Endothelial cell of umbilical vein (primary cell): ENCODE results near the gene GRIN3A. TPM values are rescaled to one million over a fixed set of nuclear protein-coding genes. Genes with fewer than 3 reads are reported as not detected.

Experiments
- BruUV-seq: library from RNA; stranded (reverse); fragments of 400-500 nt; replicated peaks from 2 replicates; lab custom pipeline; 2021; lab: Mats Ljungman, UMichigan
- CTCF ChIA-PET: fragments of 300-600, 350-600 bp; sonication (Branson Sonifier 250); formaldehyde crosslinking; loops from one replicate; lab custom pipeline; 2021; ENCODE audit warnings: antibody characterized with exemption, inconsistent platforms; lab: Charles Lee
- POLR2A ChIA-PET: fragments of 300-600, 350-600 bp; sonication (Branson Sonifier 250); formaldehyde crosslinking; loops from one replicate; lab custom pipeline; 2021; ENCODE audit warnings: antibody characterized with exemption, inconsistent platforms; lab: Charles Lee
- DNase-seq: peaks from one replicate; pipeline ENCODE4 v3.0.0-alpha.2; 2011; ENCODE audit warnings: low read depth, low spot score
- FAIRE-seq: peaks from 2 replicates; lab custom pipeline; 2011; peaks lifted over from hg19 to GRCh38; lab: Jason Lieb, UNC
- H2AFZ ChIP-seq: 2 replicates; pipeline ENCODE4 v1.6.0; 2012; ENCODE audit warnings: low read depth, low read length, control low read depth, inconsistent platforms
- H3K27ac ChIP-seq: 2 replicates; pipeline ENCODE4 v1.5.1; 2011; ENCODE audit warnings: low read depth, mild to moderate bottlenecking, control low read depth, low read length, moderate library complexity; ENCODE audit not compliant: insufficient read depth
- H3K27me3 ChIP-seq, 2 experiments: 2 replicates each; pipeline versions ENCODE4 v1.6.0 to v1.6.1; 2011; ENCODE audit warnings: low read length in 2 of 2, mixed read lengths in 1 of 2; ENCODE audit not compliant: control insufficient read depth in 2 of 2, insufficient read depth in 2 of 2
- H3K36me3 ChIP-seq, 2 experiments: 2 replicates in 1 of 2; 3 replicates in 1 of 2; pipeline ENCODE4 v1.5.1; 2011; ENCODE audit warnings: low read length in 2 of 2, mild to moderate bottlenecking in 1 of 2, moderate library complexity in 1 of 2; ENCODE audit not compliant: control insufficient read depth in 2 of 2, insufficient read depth in 2 of 2; ENCODE audit errors: extremely low read depth in 1 of 2
- H3K4me1 ChIP-seq: 3 replicates; pipeline ENCODE4 v1.5.1; 2011; ENCODE audit warnings: mild to moderate bottlenecking, low read length; ENCODE audit not compliant: control insufficient read depth, insufficient read depth; ENCODE audit errors: extremely low read depth
- H3K4me2 ChIP-seq: 2 replicates; pipeline ENCODE4 v1.6.1; 2011; ENCODE audit warnings: low read length, control low read depth, mixed read lengths; ENCODE audit not compliant: insufficient read depth
- H3K4me3 ChIP-seq, 3 experiments: fragments of 200-600 bp in 1 of 3; sonication (generic), shearing (Covaris generic) in 1 of 3; replicated peaks in 1 of 3; 2 replicates each; pipeline ENCODE4 v1.5.1; 2011 to 2016; ENCODE audit warnings: control low read depth in 3 of 3, low read length in 3 of 3, mild to moderate bottlenecking in 2 of 3, inconsistent platforms in 1 of 3, low read depth in 1 of 3, moderate library complexity in 1 of 3; ENCODE audit not compliant: insufficient read depth in 1 of 3
- H3K79me2 ChIP-seq: 2 replicates; pipeline ENCODE4 v1.6.0; 2012; ENCODE audit warnings: low read length, inconsistent platforms; ENCODE audit not compliant: control insufficient read depth, insufficient read depth
- H3K9ac ChIP-seq: replicated peaks from 2 replicates; pipeline ENCODE3; 2011; ENCODE audit warnings: low read length, control low read depth; ENCODE audit not compliant: insufficient read depth; ENCODE audit errors: extremely low read depth
- H3K9me1 ChIP-seq: replicated peaks from 3 replicates; pipeline ENCODE4 v1.6.0; 2011; ENCODE audit warnings: mild to moderate bottlenecking, low read length; ENCODE audit not compliant: control insufficient read depth, insufficient read depth; ENCODE audit errors: extremely low read depth
- H3K9me3 ChIP-seq: replicated peaks from 2 replicates; pipeline ENCODE4 v1.5.1; 2012; ENCODE audit warnings: low read length, inconsistent platforms; ENCODE audit not compliant: control insufficient read depth, insufficient read depth
- H4K20me1 ChIP-seq: replicated peaks from 2 replicates; pipeline ENCODE3; 2011; ENCODE audit warnings: mild to moderate bottlenecking, low read length; ENCODE audit not compliant: control insufficient read depth, insufficient read depth; ENCODE audit errors: extremely low read depth
- CTCF ChIP-seq, 2 donors: IDR thresholded peaks; 1 replicate in 1 of 2; 2 replicates in 1 of 2; pipeline ENCODE4 v1.5.1; 2011; ENCODE audit warnings: low read length in 2 of 2, mild to moderate bottlenecking in 2 of 2, moderate library complexity in 2 of 2, control low read depth in 1 of 2, inconsistent platforms in 1 of 2, low read depth in 1 of 2; ENCODE audit not compliant: insufficient read depth in 1 of 2; ENCODE audit errors: extremely low read depth in 1 of 2
- EZH2 ChIP-seq: IDR thresholded peaks from 2 replicates; pipeline ENCODE4 v1.6.1; 2012; ENCODE audit warnings: borderline replicate concordance, low read depth, mild to moderate bottlenecking, moderate library complexity, low read length, inconsistent platforms; ENCODE audit not compliant: severe bottlenecking
- FOS ChIP-seq: IDR thresholded peaks from 2 replicates; pipeline ENCODE4 v1.6.1; 2011; ENCODE audit warnings: mild to moderate bottlenecking, low read length, moderate library complexity, borderline replicate concordance; ENCODE audit not compliant: insufficient read depth
- GATA2 ChIP-seq: IDR thresholded peaks from 2 replicates; pipeline ENCODE4 v1.7.0; 2011; ENCODE audit warnings: low read depth, mild to moderate bottlenecking, moderate library complexity, mixed read lengths, low read length; ENCODE audit not compliant: insufficient read length, insufficient read depth
- JUN ChIP-seq: IDR thresholded peaks from 2 replicates; pipeline ENCODE4 v1.6.1; 2011; ENCODE audit warnings: borderline replicate concordance, low read depth; ENCODE audit not compliant: insufficient read length, insufficient read depth
- MAX ChIP-seq: IDR thresholded peaks from 2 replicates; pipeline ENCODE4 v1.6.1; 2011; ENCODE audit not compliant: insufficient read depth, insufficient read length
- MYC ChIP-seq: IDR thresholded peaks from one replicate; pipeline ENCODE4 v1.6.1; 2011; ENCODE audit warnings: mild to moderate bottlenecking, low read depth, low read length
- POLR2A ChIP-seq: IDR thresholded peaks from 2 replicates; pipeline ENCODE4 v1.6.1; 2012; ENCODE audit warnings: low read depth, mild to moderate bottlenecking, control low read depth, low read length
- POLR2AphosphoS5 ChIP-seq: IDR thresholded peaks from 2 replicates; pipeline ENCODE4 v1.6.1; 2012; ENCODE audit warnings: low read depth, mild to moderate bottlenecking, control low read depth, low read length, moderate library complexity; ENCODE audit not compliant: insufficient read depth
- dilution Hi-C: fragments of 300-500 bp; cut with MboI; formaldehyde crosslinking; loops from one replicate; pipeline ENCODE4 v1.15.0; 2019; ENCODE audit warnings: low sequenced_read_pairs; ENCODE audit not compliant: extremely low pct_ligation_motif_present
- intact Hi-C: fragments of 100-400 bp; cut with micrococcal nuclease; formaldehyde crosslinking; loops from one replicate; pipeline ENCODE4 v1.10.0; 2022
- polyA plus RNA-seq, 4 experiments: library from polyadenylated mRNA; depleted of rRNA in 3 of 4; stranded (reverse) in 3 of 4; unstranded in 1 of 4; fragments of >200 nt; gene quantifications; 2 replicates each; pipeline versions ENCODE4 v1.2.1 to v1.2.3, GENCODE V29; 2011 to 2012; ENCODE audit warnings: missing spikeins in 1 of 4
- total RNA-seq: library from RNA; stranded (reverse); gene quantifications from 2 replicates; pipeline ENCODE4 v1.2.3, GENCODE V29; 2021

Gene GRIN3A
- total and polyA plus RNA-seq, 2 donors (not counting 3 experiments of a cell fraction or from before 2014, with no cell fraction given): not detected

DNA sequence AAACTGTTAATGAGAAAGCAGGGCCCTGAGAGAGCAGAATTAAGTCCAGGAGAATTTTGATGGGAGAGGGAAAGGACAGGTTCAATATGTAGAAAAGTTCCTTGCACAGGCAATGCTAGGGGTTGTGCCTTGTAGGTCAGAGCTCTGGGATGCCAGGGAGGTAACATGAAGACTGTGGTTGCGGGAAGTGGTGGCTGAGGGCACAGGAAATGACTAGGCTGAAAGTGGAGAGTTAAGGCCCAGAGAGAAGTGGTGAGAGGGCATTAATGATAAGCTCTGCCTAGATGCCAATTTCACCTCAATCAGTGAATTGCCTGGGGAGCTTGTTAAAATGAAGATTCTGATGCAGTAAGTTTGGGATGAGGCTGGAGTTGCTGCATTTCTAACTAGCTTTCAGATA, 112.2 kb downstream of the GRIN3A start:
- Histone ChIP-seq H3K4me3 (no peak overlapping the region), H3K36me3 (no peaks in the 10 kb centered on the region), H4K20me1 (no peaks in the 10 kb centered on the region), H3K27ac (no peak overlapping the region), H3K4me2 (no peak overlapping the region), H3K4me1 (no peaks in the 10 kb centered on the region), H3K79me2 (no peaks in the 10 kb centered on the region), H2AFZ (no peak overlapping the region), H3K9me3 (no peaks in the 10 kb centered on the region), H3K9me1 (no peaks in the 10 kb centered on the region), H3K27me3 (no peaks in the 10 kb centered on the region), H3K9ac (no peak overlapping the region)
- BruUV-seq: no TSS peak
- POLR2A ChIA-PET: no interaction called here
- TF ChIP-seq EZH2 (no peak), POLR2A (no peak), POLR2AphosphoS5 (no peak), MAX (no peak), JUN (no peak), MYC (no peak), GATA2 (no peak), CTCF (IDR thresholded peaks at IDR 0.05; ENCODE audit: extremely low read depth in 1 of 2, insufficient read depth in 1 of 2, low read depth in 1 of 2, low read length in 2 of 2) (no peak), FOS (no peak)
- dilution Hi-C loops (no loop called here), intact Hi-C loops (no loop called here)
- FAIRE-seq (no peak), DNase-seq (no peak)
- CTCF ChIA-PET: interaction anchor here (0.7 kb wide), 1 partner anchor 46 kb away, joined by 3 read pairs; no protein-coding TSS in a partner anchor
